ENCODE measurements around the gene BSX. TPM values are rescaled to one million over a fixed set of nuclear protein-coding genes. Genes with fewer than 3 reads are reported as not detected.

Gene BSX
- total RNA-seq = not detected in 2 replicates

GRCh38 chr11:122981388-122982264, at the start of gene BSX:
TSS of gene BSX (minus strand) at chr11:122981834. CDS start at chr11:122981671, 163 bp downstream.

Other genes starting within 250 kb of the BSX start
- not detected in 2 replicates for gene CRTAM, start 143.3 kb downstream of the BSX start, total RNA-seq
- gene JHY, start 99.1 kb downstream of the BSX start, total RNA-seq = 1.6 and 3.0 TPM in 2 replicates
- 898 and 963 TPM in 2 replicates for gene HSPA8, start 80.3 kb upstream of the BSX start, total RNA-seq
- 119 and 122 TPM in 2 replicates for gene CLMP, start 213.4 kb upstream of the BSX start, total RNA-seq